KMS-11 (cell line): Measurements from ENCODE around the gene GALNT15.

Source experiments
- H2AFZ ChIP-seq: fragments of 200-600 bp; sonication (generic); 2 replicates; pipeline ENCODE4 v1.6.1; 2016; ENCODE audit warnings: antibody characterized with exemption, mixed run types, low read depth
- H3K27ac ChIP-seq: fragments of 200-600 bp; sonication (generic); 2 replicates; pipeline ENCODE4 v1.6.1; 2016; ENCODE audit warnings: mild to moderate bottlenecking, mixed run types
- H3K27me3 ChIP-seq: fragments of 200-600 bp; sonication (generic); 2 replicates; pipeline ENCODE4 v1.6.1; 2017; ENCODE audit warnings: mild to moderate bottlenecking, low read depth, mixed run types, moderate library complexity; ENCODE audit not compliant: insufficient read depth
- H3K36me3 ChIP-seq: fragments of 200-600 bp; sonication (generic); 2 replicates; pipeline ENCODE4 v1.6.1; 2017; ENCODE audit warnings: mild to moderate bottlenecking, mixed run types; ENCODE audit not compliant: insufficient read depth
- H3K4me1 ChIP-seq: fragments of 200-600 bp; sonication (generic); 2 replicates; pipeline ENCODE4 v1.6.1; 2016; ENCODE audit warnings: mild to moderate bottlenecking, low read depth, mixed run types; ENCODE audit not compliant: poor library complexity, severe bottlenecking
- H3K4me2 ChIP-seq: fragments of 200-600 bp; sonication (generic); 2 replicates; pipeline ENCODE4 v1.7.0; 2016; ENCODE audit warnings: mild to moderate bottlenecking, mixed run types
- H3K4me3 ChIP-seq: fragments of 200-600 bp; sonication (generic); IDR thresholded peaks from 2 replicates; pipeline ENCODE4 v1.6.1; 2017; ENCODE audit warnings: low read depth, low read length, mixed read lengths; ENCODE audit not compliant: insufficient read depth
- H3K79me2 ChIP-seq: fragments of 200-600 bp; sonication (generic); 2 replicates; pipeline ENCODE4 v1.6.1; 2016; ENCODE audit warnings: low read depth, mixed run types; ENCODE audit not compliant: insufficient read depth
- H3K9ac ChIP-seq: fragments of 200-600 bp; sonication (generic); 2 replicates; pipeline ENCODE4 v1.6.1; 2016; ENCODE audit warnings: mild to moderate bottlenecking, mixed run types
- H4K20me1 ChIP-seq: fragments of 200-600 bp; sonication (generic); 2 replicates; pipeline ENCODE4 v1.6.1; 2016; ENCODE audit warnings: mild to moderate bottlenecking, mixed run types; ENCODE audit not compliant: insufficient read depth
- CTCF ChIP-seq: fragments of 200-600 bp; sonication (generic); conservative IDR thresholded peaks from 2 replicates; pipeline ENCODE4 v1.6.1; 2017; ENCODE audit warnings: low read depth, mild to moderate bottlenecking, antibody characterized with exemption, low read length, moderate library complexity, mixed read lengths

GALNT15 gene

GRCh38 chr3:16191591-16191990 is 17.1 kb downstream of the GALNT15 start:
- Histone ChIP-seq H3K4me1 (no peaks in the 10 kb centered on the region), H2AFZ (no peak overlapping the region), H3K9ac (no peak overlapping the region), H3K36me3 (no peaks in the 10 kb centered on the region), H3K4me2 (no peak overlapping the region), H3K79me2 (no peaks in the 10 kb centered on the region), H3K27ac (no peak overlapping the region), H4K20me1 (no peaks in the 10 kb centered on the region), H3K27me3 (no peaks in the 10 kb centered on the region), H3K4me3 (no peak overlapping the region)
- TF ChIP-seq CTCF = no peak

GRCh38 chr3:16192176-16192811 is 17.8 kb downstream of the GALNT15 start:
- H3K79me2 ChIP-seq = no peaks in the 10 kb centered on the region
- H3K4me3 ChIP-seq = no peak overlapping the region
- no peak overlapping the region for H3K9ac ChIP-seq
- no peaks in the 10 kb centered on the region for H4K20me1 ChIP-seq
- H3K27me3 ChIP-seq = no peaks in the 10 kb centered on the region
- no peak overlapping the region for H3K4me2 ChIP-seq
- no peak for TF ChIP-seq CTCF
- no peaks in the 10 kb centered on the region for H3K36me3 ChIP-seq
- no peak overlapping the region for H2AFZ ChIP-seq
- H3K27ac ChIP-seq = no peak overlapping the region
- no peaks in the 10 kb centered on the region for H3K4me1 ChIP-seq

GRCh38 chr3:16198427-16198826 is 23.9 kb downstream of the GALNT15 start:
- no peaks in the 10 kb centered on the region for H4K20me1 ChIP-seq
- H3K27me3 ChIP-seq = no peaks in the 10 kb centered on the region
- H2AFZ ChIP-seq = no peak overlapping the region
- H3K79me2 ChIP-seq = no peaks in the 10 kb centered on the region
- TF ChIP-seq CTCF = no peak
- H3K27ac ChIP-seq = no peak overlapping the region
- H3K4me2 ChIP-seq = no peak overlapping the region
- peaks cover 4% of the 10 kb centered on the region for H3K4me1 ChIP-seq
- no peaks in the 10 kb centered on the region for H3K36me3 ChIP-seq
- H3K4me3 ChIP-seq = no peak overlapping the region
- no peak overlapping the region for H3K9ac ChIP-seq

GRCh38 chr3:16199769-16200168 is 25.3 kb downstream of the GALNT15 start:
- H3K4me2 ChIP-seq = no peak overlapping the region
- H4K20me1 ChIP-seq = no peaks in the 10 kb centered on the region
- H3K79me2 ChIP-seq = no peaks in the 10 kb centered on the region
- no peak overlapping the region for H2AFZ ChIP-seq
- H3K4me3 ChIP-seq = no peak overlapping the region
- no peaks in the 10 kb centered on the region for H3K36me3 ChIP-seq
- H3K27ac ChIP-seq = no peak overlapping the region
- H3K9ac ChIP-seq = no peak overlapping the region
- H3K4me1 ChIP-seq = peaks cover 4% of the 10 kb centered on the region
- TF ChIP-seq CTCF = no peak
- H3K27me3 ChIP-seq = no peaks in the 10 kb centered on the region
